A673 (cell line): ENCODE measurements around the gene EPB41L3.

Experiments used
- CTCF ChIP-seq: fragments of 300-800, 200-600 bp; sonication (generic); conservative IDR thresholded peaks from 2 replicates; pipeline ENCODE4 v1.5.1; 2017; ENCODE audit warnings: low read depth, mild to moderate bottlenecking, antibody characterized with exemption, low read length, moderate library complexity, mixed read lengths
- EZH2 ChIP-seq: fragments of 200-600 bp; sonication (generic); IDR thresholded peaks from 2 replicates; pipeline ENCODE4 v1.6.1; 2017; ENCODE audit warnings: borderline replicate concordance, low read depth, mild to moderate bottlenecking, mixed read lengths, antibody characterized with exemption, low read length; ENCODE audit not compliant: poor library complexity, severe bottlenecking

GRCh38 chr18:5498452-5498851 lies 45.3 kb downstream of the EPB41L3 start:
- no peak for TF ChIP-seq CTCF
- no peak for TF ChIP-seq EZH2
